ENCODE results near the gene MB21D2.

The MB21D2 gene

GRCh38 chr3:192861972-192862371, 55.7 kb downstream of the MB21D2 start:
- Histone ChIP-seq H3K4ac (ENCODE audit: low read depth, low read length) (no peak overlapping the region), H3K18ac (ENCODE audit: low read length) (no peak overlapping the region), H2BK12ac (ENCODE audit: low read length) (no peak overlapping the region), H3K23ac (ENCODE audit: low read length) (no peak overlapping the region), H3K14ac (ENCODE audit: low read length) (no peak overlapping the region), H3K4me3 (ENCODE audit: low read depth, low read length) (no peak overlapping the region), H3K27me3 (ENCODE audit: insufficient read depth, low read length) (no peaks in the 10 kb centered on the region), H2AFZ (ENCODE audit: insufficient read depth, low read length, poor library complexity) (no peak overlapping the region), H3K36me3 (ENCODE audit: control insufficient read depth in 1 of 2, insufficient read depth in 2 of 2, low read length in 2 of 2) (no peaks in the 10 kb centered on the region), H4K91ac (ENCODE audit: low read depth, low read length) (no peak overlapping the region), H3K4me1 (ENCODE audit: control insufficient read depth in 1 of 2, insufficient read depth in 2 of 2, low read length in 2 of 2) (peaks cover 7 to 28% of the 10 kb centered on the region in 2 experiments), H3K4me2 (ENCODE audit: low read length) (no peak overlapping the region), H3K27ac (ENCODE audit: low read depth, low read length) (no peak overlapping the region), H3K9me3 (ENCODE audit: insufficient read depth, low read depth, low read length) (no peaks in the 10 kb centered on the region), H3K9ac (ENCODE audit: low read length) (no peak overlapping the region), H4K12ac (ENCODE audit: low read depth, low read length) (no peak overlapping the region), H3K79me1 (ENCODE audit: low read length) (no peaks in the 10 kb centered on the region), H2AK5ac (ENCODE audit: low read length) (no peak overlapping the region), H2BK120ac (ENCODE audit: insufficient read depth, low read length, poor library complexity) (no peak overlapping the region), H4K8ac (ENCODE audit: low read depth, low read length) (no peak overlapping the region), H2BK5ac (ENCODE audit: low read depth, low read length, poor library complexity) (no peak overlapping the region), H3K79me2 (ENCODE audit: control insufficient read depth, insufficient read depth, low read length, poor library complexity) (peaks cover 2% of the 10 kb centered on the region)
- DNase-seq, result no peak
- no CpG with 5 or more reads among the region's 2 CpGs for WGBS (ENCODE audit: extremely low coverage, insufficient coverage, insufficient read length)

GRCh38 chr3:192860454-192860853, 57.2 kb downstream of the MB21D2 start:
- H3K9ac ChIP-seq (ENCODE audit: low read length), result no peak overlapping the region
- no peaks in the 10 kb centered on the region for H3K27me3 ChIP-seq (ENCODE audit: insufficient read depth, low read length)
- H3K23ac ChIP-seq (ENCODE audit: low read length), result no peak overlapping the region
- H2AFZ ChIP-seq (ENCODE audit: insufficient read depth, low read length, poor library complexity), result no peak overlapping the region
- no peak overlapping the region for H3K14ac ChIP-seq (ENCODE audit: low read length)
- H2AK5ac ChIP-seq (ENCODE audit: low read length), result no peak overlapping the region
- H4K12ac ChIP-seq (ENCODE audit: low read depth, low read length), result no peak overlapping the region
- no peaks in the 10 kb centered on the region for H3K79me1 ChIP-seq (ENCODE audit: low read length)
- no peak overlapping the region for H2BK120ac ChIP-seq (ENCODE audit: insufficient read depth, low read length, poor library complexity)
- H3K4ac ChIP-seq (ENCODE audit: low read depth, low read length), result peak overlapping the region; percentile 72
- no peaks in the 10 kb centered on the region for H3K9me3 ChIP-seq (ENCODE audit: insufficient read depth, low read depth, low read length)
- no peak overlapping the region for H2BK12ac ChIP-seq (ENCODE audit: low read length)
- H4K91ac ChIP-seq (ENCODE audit: low read depth, low read length), result no peak overlapping the region
- no peak overlapping the region for H3K18ac ChIP-seq (ENCODE audit: low read length)
- no peak for DNase-seq
- H3K79me2 ChIP-seq (ENCODE audit: control insufficient read depth, insufficient read depth, low read length, poor library complexity), result peaks cover 2% of the 10 kb centered on the region
- no peak overlapping the region for H3K4me3 ChIP-seq (ENCODE audit: low read depth, low read length)
- no CpG with 5 or more reads among the region's 2 CpGs for WGBS (ENCODE audit: extremely low coverage, insufficient coverage, insufficient read length)
- no peak overlapping the region for H3K27ac ChIP-seq (ENCODE audit: low read depth, low read length)
- H2BK5ac ChIP-seq (ENCODE audit: low read depth, low read length, poor library complexity), result no peak overlapping the region
- no peak overlapping the region for H4K8ac ChIP-seq (ENCODE audit: low read depth, low read length)
- no peaks in the 10 kb centered on the region for H3K36me3 ChIP-seq (ENCODE audit: control insufficient read depth in 1 of 2, insufficient read depth in 2 of 2, low read length in 2 of 2)
- no peak overlapping the region for H3K4me2 ChIP-seq (ENCODE audit: low read length)
- peaks cover 7 to 25% of the 10 kb centered on the region in 2 experiments for H3K4me1 ChIP-seq (ENCODE audit: control insufficient read depth in 1 of 2, insufficient read depth in 2 of 2, low read length in 2 of 2)

GRCh38 chr3:192858849-192859585, 58.6 kb downstream of the MB21D2 start:
- H3K4me2 ChIP-seq (ENCODE audit: low read length), result no peak overlapping the region
- no peak overlapping the region for H3K9ac ChIP-seq (ENCODE audit: low read length)
- no peak overlapping the region for H3K14ac ChIP-seq (ENCODE audit: low read length)
- H3K4me1 ChIP-seq (ENCODE audit: control insufficient read depth in 1 of 2, insufficient read depth in 2 of 2, low read length in 2 of 2), result peaks cover 7 to 25% of the 10 kb centered on the region in 2 experiments
- no peak overlapping the region for H4K12ac ChIP-seq (ENCODE audit: low read depth, low read length)
- no peak overlapping the region for H4K91ac ChIP-seq (ENCODE audit: low read depth, low read length)
- H3K4me3 ChIP-seq (ENCODE audit: low read depth, low read length), result no peak overlapping the region
- H3K9me3 ChIP-seq (ENCODE audit: insufficient read depth, low read depth, low read length), result no peaks in the 10 kb centered on the region
- H2AFZ ChIP-seq (ENCODE audit: insufficient read depth, low read length, poor library complexity), result no peak overlapping the region
- no peak overlapping the region for H3K27ac ChIP-seq (ENCODE audit: low read depth, low read length)
- peaks cover 2% of the 10 kb centered on the region for H3K79me2 ChIP-seq (ENCODE audit: control insufficient read depth, insufficient read depth, low read length, poor library complexity)
- no peaks in the 10 kb centered on the region for H3K27me3 ChIP-seq (ENCODE audit: insufficient read depth, low read length)
- no peak overlapping the region for H2BK120ac ChIP-seq (ENCODE audit: insufficient read depth, low read length, poor library complexity)
- no peak overlapping the region for H2AK5ac ChIP-seq (ENCODE audit: low read length)
- DNase-seq, result no peak
- no peak overlapping the region for H3K4ac ChIP-seq (ENCODE audit: low read depth, low read length)
- H2BK5ac ChIP-seq (ENCODE audit: low read depth, low read length, poor library complexity), result no peak overlapping the region
- no CpG with 5 or more reads among the region's 9 CpGs for WGBS (ENCODE audit: extremely low coverage, insufficient coverage, insufficient read length)
- H3K23ac ChIP-seq (ENCODE audit: low read length), result no peak overlapping the region
- H3K36me3 ChIP-seq (ENCODE audit: control insufficient read depth in 1 of 2, insufficient read depth in 2 of 2, low read length in 2 of 2), result no peaks in the 10 kb centered on the region
- H3K18ac ChIP-seq (ENCODE audit: low read length), result peak overlapping the region; percentile 39
- no peak overlapping the region for H4K8ac ChIP-seq (ENCODE audit: low read depth, low read length)
- no peaks in the 10 kb centered on the region for H3K79me1 ChIP-seq (ENCODE audit: low read length)
- peak overlapping the region; percentile 45 for H2BK12ac ChIP-seq (ENCODE audit: low read length)

GRCh38 chr3:192857260-192857661, 60.4 kb downstream of the MB21D2 start:
- Histone ChIP-seq H2BK120ac (ENCODE audit: insufficient read depth, low read length, poor library complexity) (no peak overlapping the region), H2AK5ac (ENCODE audit: low read length) (no peak overlapping the region), H3K79me1 (ENCODE audit: low read length) (no peaks in the 10 kb centered on the region), H4K8ac (ENCODE audit: low read depth, low read length) (no peak overlapping the region), H3K27ac (ENCODE audit: low read depth, low read length) (no peak overlapping the region), H2BK5ac (ENCODE audit: low read depth, low read length, poor library complexity) (no peak overlapping the region), H3K9me3 (ENCODE audit: insufficient read depth, low read depth, low read length) (no peaks in the 10 kb centered on the region), H3K27me3 (ENCODE audit: insufficient read depth, low read length) (no peaks in the 10 kb centered on the region), H3K14ac (ENCODE audit: low read length) (no peak overlapping the region), H4K12ac (ENCODE audit: low read depth, low read length) (no peak overlapping the region), H2BK12ac (ENCODE audit: low read length) (no peak overlapping the region), H3K23ac (ENCODE audit: low read length) (no peak overlapping the region), H3K4me3 (ENCODE audit: low read depth, low read length) (no peak overlapping the region), H3K79me2 (ENCODE audit: control insufficient read depth, insufficient read depth, low read length, poor library complexity) (peaks cover 2% of the 10 kb centered on the region), H4K91ac (ENCODE audit: low read depth, low read length) (no peak overlapping the region), H3K36me3 (ENCODE audit: control insufficient read depth in 1 of 2, insufficient read depth in 2 of 2, low read length in 2 of 2) (no peaks in the 10 kb centered on the region), H3K4me2 (ENCODE audit: low read length) (no peak overlapping the region), H3K9ac (ENCODE audit: low read length) (no peak overlapping the region), H3K4me1 (ENCODE audit: control insufficient read depth in 1 of 2, insufficient read depth in 2 of 2, low read length in 2 of 2) (peaks cover 3 to 19% of the 10 kb centered on the region in 2 experiments), H3K18ac (ENCODE audit: low read length) (no peak overlapping the region), H2AFZ (ENCODE audit: insufficient read depth, low read length, poor library complexity) (no peak overlapping the region), H3K4ac (ENCODE audit: low read depth, low read length) (no peak overlapping the region)
- no CpG with 5 or more reads among the region's 7 CpGs for WGBS (ENCODE audit: extremely low coverage, insufficient coverage, insufficient read length)
- peak; percentile 47 to 75 for DNase-seq
